ENCODE results near the gene CCL2.
"Not testable (repeated sequence)": the region's sequence is repeated elsewhere in the genome, so short reads cannot be mapped to it uniquely, and the experiment has no call there.

Gene CCL2

DNA sequence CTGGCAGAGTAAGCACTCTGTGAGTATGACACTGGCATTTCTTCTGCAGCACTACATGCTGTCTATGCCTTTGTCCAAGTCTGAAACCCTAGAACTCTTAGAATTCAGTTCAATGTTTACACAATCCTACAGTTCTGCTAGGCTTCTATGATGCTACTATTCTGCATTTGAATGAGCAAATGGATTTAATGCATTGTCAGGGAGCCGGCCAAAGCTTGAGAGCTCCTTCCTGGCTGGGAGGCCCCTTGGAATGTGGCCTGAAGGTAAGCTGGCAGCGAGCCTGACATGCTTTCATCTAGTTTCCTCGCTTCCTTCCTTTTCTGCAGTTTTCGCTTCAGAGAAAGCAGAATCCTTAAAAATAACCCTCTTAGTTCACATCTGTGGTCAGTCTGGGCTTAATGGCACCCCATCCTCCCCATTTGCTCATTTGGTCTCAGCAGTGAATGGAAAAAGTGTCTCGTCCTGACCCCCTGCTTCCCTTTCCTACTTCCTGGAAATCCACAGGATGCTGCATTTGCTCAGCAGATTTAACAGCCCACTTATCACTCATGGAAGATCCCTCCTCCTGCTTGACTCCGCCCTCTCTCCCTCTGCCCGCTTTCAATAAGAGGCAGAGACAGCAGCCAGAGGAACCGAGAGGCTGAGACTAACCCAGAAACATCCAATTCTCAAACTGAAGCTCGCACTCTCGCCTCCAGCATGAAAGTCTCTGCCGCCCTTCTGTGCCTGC, at the start of gene CCL2:
CCL2 (plus strand) TSS at position 635 of the 730 bp plus-strand sequence; CDS start at position 700, 65 bp downstream.
- H3K4me3 ChIP-seq (ENCODE audit: low read depth, low read length) = peak within 1 kb of the TSS; percentile 45
- DNase-seq (ENCODE audit: low read depth) = peak; percentile 36

DNA sequence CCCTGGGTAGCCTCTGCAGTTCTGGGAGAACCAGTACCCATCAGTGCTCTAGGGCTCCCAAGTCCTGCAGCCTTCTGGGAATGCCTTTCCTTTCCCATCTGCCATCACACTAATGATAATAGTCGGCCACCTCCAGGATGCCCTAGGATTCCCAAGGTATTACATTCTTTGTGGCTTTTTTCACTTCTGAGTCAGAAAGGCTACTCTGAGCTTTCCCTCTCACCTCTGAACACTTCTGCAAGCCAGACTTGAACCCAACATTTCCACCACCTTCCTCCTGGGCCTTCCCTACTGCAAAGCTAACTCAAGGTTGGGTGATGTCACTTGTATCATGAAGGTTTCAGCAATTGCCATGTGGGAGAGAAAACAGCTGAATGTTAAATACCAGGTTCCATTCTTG, 49.7 kb upstream of the CCL2 start:
- no peak overlapping the region for H3K4me3 ChIP-seq (ENCODE audit: low read depth, low read length)
- no peak for DNase-seq (ENCODE audit: low read depth)

DNA sequence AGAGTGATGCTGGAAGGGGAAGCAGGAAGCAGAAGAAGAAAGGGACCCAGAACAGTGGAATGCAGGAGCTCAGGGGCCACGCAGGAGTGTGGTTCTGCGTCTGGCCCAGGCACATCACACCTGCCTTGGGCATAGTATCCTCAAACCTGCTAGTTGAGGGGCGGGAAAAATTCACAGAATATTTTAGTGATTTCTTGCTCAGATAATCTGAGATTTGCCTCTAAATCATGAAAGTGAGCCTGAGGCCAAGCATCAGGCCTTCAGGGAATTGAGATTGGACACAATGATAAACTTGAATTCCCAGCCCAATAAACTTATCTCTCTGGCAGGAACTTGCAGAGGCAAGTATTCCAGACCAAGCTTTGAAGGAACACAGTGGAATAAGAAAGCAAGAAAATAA, 48.5 kb upstream of the CCL2 start:
- DNase-seq (ENCODE audit: low read depth) = no peak
- H3K4me3 ChIP-seq (ENCODE audit: low read depth, low read length) = no peak overlapping the region

DNA sequence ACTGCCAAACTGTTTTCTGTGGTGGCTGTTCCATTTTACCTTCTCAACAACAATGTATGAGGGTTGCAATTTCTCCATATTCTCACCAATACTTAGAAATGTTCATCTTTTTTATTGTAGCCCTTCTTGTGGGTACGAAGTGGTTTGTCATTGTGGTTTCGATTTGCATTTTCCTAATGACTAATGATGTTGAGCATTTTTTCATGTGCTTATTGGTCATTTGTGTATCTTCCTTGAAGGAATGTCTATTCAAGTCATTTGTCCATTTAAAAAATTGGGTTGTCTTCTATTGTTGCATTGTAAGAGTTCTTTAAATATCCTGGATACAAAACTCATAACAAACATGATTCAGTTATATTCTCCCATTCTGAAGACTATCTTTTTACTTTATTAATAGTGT, 47.5 kb upstream of the CCL2 start:
- no peak for DNase-seq (ENCODE audit: low read depth)
- no peak overlapping the region for H3K4me3 ChIP-seq (ENCODE audit: low read depth, low read length)

DNA sequence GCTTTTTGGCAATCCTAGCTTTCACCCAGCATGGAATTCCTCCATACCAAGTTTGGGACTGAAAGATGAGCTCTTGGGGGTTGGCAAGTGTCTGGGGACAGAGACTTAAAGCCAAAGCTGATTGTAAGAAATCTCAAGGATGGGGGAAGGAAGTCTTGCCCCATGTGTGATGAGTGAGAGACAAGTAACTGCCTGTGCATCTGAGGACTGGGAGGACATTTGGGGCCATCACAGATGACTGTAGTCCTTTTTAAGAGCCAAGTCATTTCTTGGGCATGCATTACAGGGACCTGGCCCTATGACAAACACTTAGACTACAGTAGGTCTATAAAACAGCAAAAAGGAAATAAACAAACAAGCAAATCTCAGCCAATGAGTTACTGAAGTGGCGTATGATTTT, 36.3 kb upstream of the CCL2 start:
- H3K4me3 ChIP-seq (ENCODE audit: low read depth, low read length) = no peak overlapping the region
- DNase-seq (ENCODE audit: low read depth) = no peak

DNA sequence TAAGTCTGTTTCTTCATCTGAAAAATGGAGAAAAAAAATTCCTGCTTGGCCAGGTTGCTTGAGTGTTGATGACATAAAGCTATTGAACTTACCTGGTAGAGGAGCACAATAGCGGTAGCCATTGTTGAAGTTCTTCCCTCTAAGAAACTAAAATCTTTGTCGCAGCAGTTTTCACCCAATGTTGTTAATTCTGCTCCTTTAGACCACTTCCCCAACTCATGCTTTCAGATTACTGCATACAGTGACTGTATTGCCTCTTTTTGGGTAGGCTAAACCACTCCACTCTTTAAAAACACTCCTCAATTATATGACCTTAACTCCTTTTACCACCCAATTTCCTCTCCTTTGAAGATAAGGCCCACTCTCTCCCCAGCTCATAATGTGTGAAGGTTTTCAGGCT, 35.7 kb upstream of the CCL2 start:
- no peak for DNase-seq (ENCODE audit: low read depth)

DNA sequence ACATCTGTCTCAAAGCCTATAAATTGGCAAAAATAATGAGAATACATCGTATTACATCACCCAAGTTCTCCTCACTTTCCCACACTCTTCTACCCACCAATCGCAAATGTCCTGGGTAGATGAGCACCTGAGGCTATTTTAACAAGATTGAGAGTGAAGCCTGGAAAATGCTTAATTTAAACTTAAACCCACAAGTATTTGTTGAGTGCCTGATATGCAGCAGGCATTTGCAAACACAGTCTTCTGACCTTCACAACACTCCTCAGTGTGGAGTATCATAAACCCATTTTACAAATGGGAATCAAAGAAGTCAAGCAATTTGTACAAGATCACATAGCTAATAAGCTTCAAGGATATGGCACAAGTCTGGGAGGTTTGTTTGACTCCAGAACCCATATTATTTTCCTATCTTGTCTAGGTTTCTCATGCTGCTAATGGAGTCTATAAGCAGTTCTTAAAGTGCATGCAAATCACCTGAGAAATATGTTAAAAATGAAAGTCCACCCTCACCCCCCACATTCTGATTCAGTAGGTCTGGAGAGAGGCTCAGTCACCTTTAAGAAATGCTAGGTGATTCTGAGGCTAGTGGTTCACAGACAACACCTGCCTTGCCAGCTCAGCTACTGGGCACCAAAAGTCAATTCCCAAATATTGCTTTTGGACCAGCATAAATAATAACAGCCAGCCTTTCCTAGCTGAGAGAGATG, 34.9 kb upstream of the CCL2 start:
- no peak for DNase-seq (ENCODE audit: low read depth)
- no peak overlapping the region for H3K4me3 ChIP-seq (ENCODE audit: low read depth, low read length)

More for the DNA sequence above, 35.7 kb upstream of the CCL2 start:
- H3K4me3 ChIP-seq (ENCODE audit: low read depth, low read length) = no peak overlapping the region

DNA sequence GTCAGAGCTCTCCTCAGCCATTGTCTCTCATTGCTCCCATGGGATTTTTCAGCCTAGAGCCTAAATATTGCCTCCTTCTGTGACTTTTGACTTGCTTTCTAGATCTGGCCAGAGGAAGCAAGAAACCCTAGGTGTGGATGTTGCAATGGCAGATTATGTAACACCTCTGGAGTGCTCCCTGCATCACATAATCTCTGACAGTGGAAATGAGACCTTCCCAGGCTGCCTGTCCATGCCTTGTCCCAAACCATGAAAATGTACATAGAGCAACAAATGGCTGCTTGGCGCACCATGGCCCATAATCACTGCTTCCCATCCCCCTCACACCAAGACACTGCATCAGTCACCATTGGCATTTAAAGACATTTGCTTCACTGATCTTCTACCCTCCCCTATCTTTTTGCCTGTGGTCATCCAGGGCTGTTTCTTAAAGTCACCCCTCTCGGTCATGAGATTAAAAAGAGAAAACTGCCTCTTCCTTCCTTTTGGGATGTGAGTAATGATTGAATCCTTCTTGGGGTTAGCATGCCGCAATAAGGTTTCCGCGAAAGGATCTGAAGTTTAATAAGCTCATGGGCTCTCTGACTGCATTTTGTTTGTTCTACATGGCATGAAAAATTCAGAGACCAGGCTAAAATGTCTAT, 34.2 kb upstream of the CCL2 start:
- no peak overlapping the region for H3K4me3 ChIP-seq (ENCODE audit: low read depth, low read length)
- DNase-seq (ENCODE audit: low read depth) = no peak

DNA sequence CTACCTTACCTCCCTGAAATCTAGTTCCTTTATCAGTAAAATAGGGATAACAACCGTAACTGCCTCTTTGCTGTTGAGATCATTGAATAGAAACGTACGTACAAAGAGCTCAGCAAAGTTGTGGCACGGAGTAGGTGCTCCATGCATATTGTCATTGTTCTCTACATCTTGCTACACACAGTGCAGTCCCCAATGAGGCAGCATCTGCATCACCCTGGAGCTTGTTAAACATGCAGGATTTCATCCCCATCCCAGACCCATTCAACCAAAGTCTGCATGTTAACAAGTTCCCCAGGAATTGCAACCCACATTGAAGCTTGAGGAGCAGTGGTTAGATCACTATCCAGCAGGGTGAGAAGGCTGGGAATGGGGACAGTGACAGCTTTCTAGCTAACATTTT, 33.7 kb upstream of the CCL2 start:
- no peak for DNase-seq (ENCODE audit: low read depth)
- no peak overlapping the region for H3K4me3 ChIP-seq (ENCODE audit: low read depth, low read length)

DNA sequence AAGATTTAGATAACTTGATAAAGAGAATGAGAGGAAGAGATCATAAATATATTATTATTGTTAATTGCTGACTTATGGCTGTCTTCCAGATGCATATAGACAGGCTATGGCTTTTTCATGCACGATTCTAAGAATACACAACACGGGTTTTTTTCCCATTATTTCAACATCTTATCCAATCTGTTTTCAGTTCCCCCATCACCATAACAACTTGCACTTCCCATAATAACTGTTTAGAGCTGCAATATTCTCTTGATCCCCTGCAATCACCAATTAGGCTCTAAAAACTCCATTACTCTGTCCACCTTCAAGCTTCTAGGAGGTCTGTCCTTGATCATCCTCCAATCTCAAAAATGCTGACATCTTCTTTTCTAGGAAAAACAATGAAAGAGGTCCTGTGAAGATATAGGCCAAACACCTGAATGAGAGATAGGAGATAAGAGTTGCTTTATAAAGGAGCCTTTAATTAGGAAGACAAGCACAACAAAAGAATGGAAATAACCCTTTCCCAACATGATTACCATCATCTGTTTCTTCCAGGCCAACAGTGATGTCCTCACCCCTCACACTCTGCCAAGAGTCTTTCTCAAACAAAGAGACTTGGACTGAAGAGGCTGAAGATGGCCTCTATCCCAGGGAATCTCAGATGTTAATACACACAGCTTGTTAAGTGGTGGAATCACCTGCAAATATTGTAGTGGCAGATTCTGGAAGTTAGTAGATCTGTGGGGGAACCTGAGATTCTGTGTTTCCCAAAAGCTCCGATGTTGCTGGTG, 32.2 kb upstream of the CCL2 start:
- H3K4me3 ChIP-seq (ENCODE audit: low read depth, low read length) = no peak overlapping the region
- no peak for DNase-seq (ENCODE audit: low read depth)

DNA sequence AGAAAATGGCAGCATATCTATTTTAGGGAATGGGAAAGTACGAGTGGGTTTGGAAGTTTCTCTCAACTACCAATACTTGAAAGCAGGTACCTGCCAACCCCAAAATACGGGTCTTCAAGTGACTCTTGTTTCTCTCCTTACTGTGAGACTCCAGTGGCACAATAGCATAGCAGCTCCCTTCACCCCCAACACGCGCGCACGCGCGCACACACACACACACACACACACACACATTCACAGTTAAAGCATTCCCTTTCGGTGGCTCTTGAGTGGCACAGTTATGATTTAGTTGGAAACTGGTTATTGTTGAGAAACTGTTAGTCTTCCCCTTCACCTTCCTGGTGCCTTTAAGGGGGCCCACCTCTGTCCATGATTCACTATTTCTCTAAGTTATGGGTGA, 30.0 kb upstream of the CCL2 start:
- H3K4me3 ChIP-seq (ENCODE audit: low read depth, low read length) = no peak overlapping the region
- DNase-seq (ENCODE audit: low read depth) = no peak

DNA sequence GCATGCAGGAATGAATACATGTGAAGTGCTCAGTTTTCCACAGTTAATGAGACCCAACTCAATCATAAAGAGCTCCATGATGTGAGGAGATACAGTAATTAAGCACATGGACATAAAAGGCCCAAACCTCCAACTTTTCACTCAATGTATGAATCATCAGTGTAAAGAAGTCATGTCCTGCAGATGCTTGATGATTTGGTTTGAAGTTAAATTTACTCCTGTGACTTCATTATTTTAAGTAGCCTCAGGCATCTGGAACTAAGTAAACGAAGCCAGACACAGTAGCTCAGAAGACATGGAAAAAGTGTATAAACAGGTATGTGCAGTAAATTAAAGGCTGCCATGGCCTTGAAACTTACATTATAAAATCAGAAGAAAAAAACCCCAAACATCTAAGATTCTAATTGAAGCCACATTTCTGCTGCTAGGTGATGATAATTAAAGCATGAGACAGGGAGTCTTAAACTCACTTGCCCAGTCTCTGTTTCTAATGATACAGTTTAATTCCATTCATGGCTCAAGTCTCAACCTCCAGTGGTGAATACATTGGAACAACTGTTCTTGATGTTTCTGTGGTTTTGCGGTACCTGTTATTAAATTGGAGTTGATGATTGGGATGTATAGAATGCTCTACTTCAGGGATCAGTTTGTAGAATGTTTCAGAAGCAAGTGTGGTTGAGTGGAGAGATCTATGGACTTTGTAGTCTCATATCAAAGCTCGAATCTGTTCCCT, 28.9 kb upstream of the CCL2 start:
- no peak for DNase-seq (ENCODE audit: low read depth)
- no peak overlapping the region for H3K4me3 ChIP-seq (ENCODE audit: low read depth, low read length)

DNA sequence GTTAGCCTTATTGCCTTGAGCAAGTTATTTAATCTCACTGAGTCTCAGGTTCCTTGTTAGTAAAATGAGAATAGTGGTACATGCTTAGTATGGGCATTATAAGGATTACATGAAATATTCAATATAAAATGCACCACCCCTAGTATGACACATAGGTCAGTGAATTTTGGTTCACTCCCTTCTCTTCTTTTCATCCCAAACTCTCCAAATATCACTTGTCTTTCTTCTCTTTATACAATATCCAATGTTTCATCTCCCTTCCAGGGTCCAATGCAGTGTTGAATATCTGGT, 28.4 kb upstream of the CCL2 start:
- DNase-seq (ENCODE audit: low read depth) = no peak
- H3K4me3 ChIP-seq (ENCODE audit: low read depth, low read length) = no peak overlapping the region

DNA sequence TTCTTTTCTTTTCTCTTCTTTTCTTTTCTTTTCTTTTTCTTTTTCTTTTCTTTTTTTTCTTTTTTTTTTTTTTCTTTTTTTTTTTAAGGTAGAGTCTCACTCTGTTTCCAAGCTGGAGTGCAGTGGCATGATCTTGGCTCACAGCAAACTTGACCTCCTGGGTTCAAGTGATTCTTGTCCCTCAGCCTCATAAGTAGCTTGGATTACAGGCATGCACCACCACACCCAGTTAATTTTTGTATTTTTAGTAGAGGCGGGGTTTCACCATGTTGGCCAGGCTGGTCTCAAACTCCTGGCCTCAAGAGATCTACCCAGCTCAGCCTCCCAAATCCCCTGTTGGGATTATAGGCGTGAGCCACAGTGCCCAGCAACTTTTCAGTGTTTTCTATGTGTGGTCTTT, 27.8 kb upstream of the CCL2 start:
- not testable (repeated sequence) for DNase-seq (ENCODE audit: low read depth); H3K4me3 ChIP-seq (ENCODE audit: low read depth, low read length)

DNA sequence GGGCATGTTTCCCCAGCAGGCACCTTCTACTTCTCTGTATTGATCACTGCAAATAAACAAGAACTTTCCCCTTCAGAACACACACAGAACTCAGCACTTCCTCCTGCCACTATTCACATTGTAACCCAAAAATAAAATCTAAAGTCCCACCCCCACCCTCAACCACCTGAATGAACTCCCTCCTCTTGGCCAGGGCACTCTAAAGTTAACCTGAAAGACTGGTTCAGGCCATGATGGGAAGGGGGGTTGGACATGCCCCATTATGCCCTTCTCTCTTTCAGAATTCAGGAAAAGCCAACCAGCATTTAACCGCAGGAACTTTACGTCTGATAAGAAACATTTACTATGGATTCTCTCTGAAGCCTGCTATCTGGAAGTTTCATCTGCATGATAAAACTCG, 27.4 kb upstream of the CCL2 start:
- no peak overlapping the region for H3K4me3 ChIP-seq (ENCODE audit: low read depth, low read length)
- DNase-seq (ENCODE audit: low read depth) = no peak

DNA sequence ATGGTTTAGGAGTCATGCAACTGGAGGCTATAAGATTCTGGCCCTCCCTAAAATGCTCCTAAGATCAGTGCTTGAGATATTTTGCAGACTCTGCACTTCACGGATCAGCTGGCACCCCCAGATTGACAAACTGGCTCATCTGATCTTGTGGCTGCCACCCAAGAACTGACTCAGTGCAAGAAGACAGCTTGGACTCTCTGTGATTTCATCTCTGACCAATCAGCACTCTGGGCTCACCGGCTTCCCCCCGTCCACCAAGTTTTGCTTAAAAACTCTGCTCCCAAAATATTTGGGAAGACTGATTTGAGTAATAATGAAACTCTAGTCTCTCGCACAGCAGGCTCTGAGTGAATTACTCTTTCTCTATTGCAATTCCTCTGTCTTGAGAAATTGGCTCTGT, 26.3 kb upstream of the CCL2 start:
- no peak overlapping the region for H3K4me3 ChIP-seq (ENCODE audit: low read depth, low read length)
- DNase-seq (ENCODE audit: low read depth) = no peak

DNA sequence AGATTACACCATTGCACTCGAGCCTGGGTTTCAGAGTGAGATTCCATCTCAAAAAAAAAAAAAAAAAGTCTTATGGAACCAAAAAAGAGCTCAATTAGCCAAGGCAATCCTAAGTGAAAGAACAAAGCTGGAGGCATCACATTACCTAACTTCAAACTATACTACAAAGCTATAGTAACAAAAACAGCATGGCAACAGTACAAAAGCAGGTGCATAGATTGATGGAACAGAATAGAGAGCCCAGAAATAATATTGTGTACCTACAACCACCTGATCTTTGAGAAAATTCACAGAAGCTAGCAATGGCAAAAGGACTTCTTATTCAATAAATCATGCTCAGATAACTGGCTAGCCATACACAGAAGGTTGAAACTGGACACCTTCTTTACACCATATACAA, 24.7 kb upstream of the CCL2 start:
- H3K4me3 ChIP-seq (ENCODE audit: low read depth, low read length) = no peak overlapping the region
- DNase-seq (ENCODE audit: low read depth) = no peak

DNA sequence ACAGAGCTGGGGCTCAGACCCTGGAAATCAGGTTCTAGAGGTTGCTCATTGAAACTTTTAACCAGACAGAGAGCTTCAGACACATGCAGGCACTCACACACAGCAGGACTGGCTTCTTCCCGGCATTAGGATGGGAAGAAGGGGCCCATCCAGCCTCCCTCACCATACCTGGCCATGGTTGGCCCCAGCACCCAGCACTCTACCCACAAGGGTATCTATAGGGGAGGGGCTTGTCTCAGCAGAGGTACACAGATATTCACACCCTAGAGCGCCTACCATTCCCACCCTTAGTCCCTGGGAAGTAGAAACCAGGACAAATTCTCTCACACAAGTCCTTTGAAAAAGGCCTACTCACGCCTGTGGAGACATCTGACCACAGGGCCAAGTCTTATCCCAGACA, 20.5 kb upstream of the CCL2 start:
- no peak for DNase-seq (ENCODE audit: low read depth)
- no peak overlapping the region for H3K4me3 ChIP-seq (ENCODE audit: low read depth, low read length)

DNA sequence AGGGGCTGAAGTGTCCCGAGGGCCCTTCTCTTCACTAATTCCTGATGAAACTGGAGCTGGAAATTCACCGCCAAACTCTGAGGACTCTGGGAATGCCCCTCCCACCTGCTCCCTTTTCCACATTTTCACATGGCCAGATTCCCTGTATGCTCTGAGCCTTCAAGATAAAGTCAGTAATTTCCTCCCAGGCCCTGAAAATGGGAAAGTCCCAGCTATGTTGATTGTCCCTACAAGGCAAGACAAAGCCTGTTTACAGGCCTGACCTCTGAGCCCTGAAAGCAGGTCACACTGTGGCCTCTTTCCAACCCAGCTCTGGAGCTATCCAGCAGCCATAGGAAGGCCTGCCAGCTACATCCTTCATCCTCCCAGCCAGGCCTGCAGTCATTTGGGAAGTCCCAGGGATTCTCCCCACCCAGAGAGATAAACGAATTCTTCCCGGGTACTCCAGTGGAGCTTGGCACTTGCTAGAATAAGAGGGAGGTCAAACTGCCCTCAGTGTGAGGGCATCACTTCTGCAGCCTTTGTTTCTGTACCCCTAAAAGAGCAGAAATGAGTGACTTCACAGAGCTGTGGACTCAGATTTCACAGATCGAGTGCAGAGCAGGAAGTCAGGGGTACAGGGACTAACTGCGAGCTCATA, 19.6 kb upstream of the CCL2 start:
- no peak overlapping the region for H3K4me3 ChIP-seq (ENCODE audit: low read depth, low read length)
- DNase-seq (ENCODE audit: low read depth) = no peak

All from skeletal muscle cell (primary cell).